MM.1S (cell line): ENCODE data around the gene C1orf226.
"Not testable (repeated sequence)": the region's sequence is repeated elsewhere in the genome, so short reads cannot be mapped to it uniquely, and the experiment has no call there.

ENCODE experiments used
- EZH2 ChIP-seq: fragments of 300-600 bp; sonication (generic); optimal IDR thresholded peaks from 2 replicates; pipeline ENCODE3; 2017; ENCODE audit warnings: low read depth, mild to moderate bottlenecking, antibody characterized with exemption, low read length, mixed read lengths
- EZH2phosphoT487 ChIP-seq: fragments of 300-600 bp; sonication (generic); IDR thresholded peaks from 2 replicates; pipeline ENCODE4 v1.6.1; 2018; ENCODE audit warnings: antibody characterized with exemption, low read length
- TF ChIP-seq, protein P1 (sequence below): fragments of 300-600 bp; sonication (generic); IDR thresholded peaks from 2 replicates; pipeline ENCODE4 v1.5.1; 2016; ENCODE audit warnings: antibody characterized with exemption, low read length, mixed read lengths

DNA sequence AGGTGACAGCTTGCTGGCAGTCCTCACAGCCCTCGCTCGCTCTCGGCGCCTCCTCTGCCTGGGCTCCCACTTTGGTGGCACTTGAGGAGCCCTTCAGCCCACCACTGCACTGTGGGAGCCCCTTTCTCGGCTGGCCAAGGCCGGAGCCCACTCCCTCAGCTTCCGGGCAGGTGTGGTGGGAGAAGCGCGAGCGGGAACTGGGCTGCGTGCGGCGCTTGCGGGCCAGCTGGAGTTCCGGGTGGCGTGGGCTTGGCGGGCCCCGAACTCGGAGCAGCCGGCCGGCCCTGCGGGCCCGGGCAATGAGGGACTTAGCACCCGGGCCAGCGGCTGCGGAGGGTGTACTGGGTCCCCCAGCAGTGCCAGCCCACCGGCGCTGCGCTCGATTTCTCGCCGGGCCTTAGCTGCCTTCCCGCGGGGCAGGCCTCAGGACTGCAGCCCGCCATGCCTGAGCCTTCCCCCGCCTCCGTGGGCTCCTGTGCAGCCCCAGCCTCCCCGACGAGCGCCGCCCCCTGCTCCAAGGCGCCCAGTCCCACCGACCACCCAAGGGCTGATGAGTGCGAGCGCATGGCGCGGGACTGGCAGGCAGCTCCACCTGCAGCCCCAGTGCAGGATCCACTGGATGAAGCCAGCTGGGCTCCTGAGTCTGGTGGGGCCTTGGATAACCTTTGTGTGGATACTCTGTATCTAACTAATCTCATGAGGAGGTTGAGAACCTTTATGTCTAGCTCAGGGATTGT lies 51.6 kb downstream of the C1orf226 start:
- TF ChIP-seq, protein P1, sequence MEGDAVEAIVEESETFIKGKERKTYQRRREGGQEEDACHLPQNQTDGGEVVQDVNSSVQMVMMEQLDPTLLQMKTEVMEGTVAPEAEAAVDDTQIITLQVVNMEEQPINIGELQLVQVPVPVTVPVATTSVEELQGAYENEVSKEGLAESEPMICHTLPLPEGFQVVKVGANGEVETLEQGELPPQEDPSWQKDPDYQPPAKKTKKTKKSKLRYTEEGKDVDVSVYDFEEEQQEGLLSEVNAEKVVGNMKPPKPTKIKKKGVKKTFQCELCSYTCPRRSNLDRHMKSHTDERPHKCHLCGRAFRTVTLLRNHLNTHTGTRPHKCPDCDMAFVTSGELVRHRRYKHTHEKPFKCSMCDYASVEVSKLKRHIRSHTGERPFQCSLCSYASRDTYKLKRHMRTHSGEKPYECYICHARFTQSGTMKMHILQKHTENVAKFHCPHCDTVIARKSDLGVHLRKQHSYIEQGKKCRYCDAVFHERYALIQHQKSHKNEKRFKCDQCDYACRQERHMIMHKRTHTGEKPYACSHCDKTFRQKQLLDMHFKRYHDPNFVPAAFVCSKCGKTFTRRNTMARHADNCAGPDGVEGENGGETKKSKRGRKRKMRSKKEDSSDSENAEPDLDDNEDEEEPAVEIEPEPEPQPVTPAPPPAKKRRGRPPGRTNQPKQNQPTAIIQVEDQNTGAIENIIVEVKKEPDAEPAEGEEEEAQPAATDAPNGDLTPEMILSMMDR = not testable (repeated sequence)
- not testable (repeated sequence) for TF ChIP-seq EZH2, EZH2phosphoT487
